AG09319 (cell line): ENCODE data around the gene ARTN.

Experiments used
- DNase-seq: peaks from one replicate; pipeline ENCODE4 v3.0.0-alpha.2; 2010; ENCODE audit warnings: low read depth; ENCODE audit errors: extremely low read depth
- CTCF ChIP-seq: IDR thresholded peaks from 2 replicates; pipeline ENCODE4 v1.5.1; 2011; ENCODE audit warnings: low read depth, mild to moderate bottlenecking, inconsistent platforms, low read length, moderate library complexity

ARTN gene

GRCh38 chr1:43933386-43934100 lies at the start of gene ARTN:
ARTN (plus strand) TSS chr1:43933801; CDS start chr1:43935657, 1,856 bp downstream.
- no peak for DNase-seq
- TF ChIP-seq CTCF: no peak

- no peak for DNase-seq
- no peak for TF ChIP-seq CTCF
Observed at GRCh38 chr1:43885279-43885801, 48.3 kb upstream of the ARTN start.

- DNase-seq: no peak
- no peak for TF ChIP-seq CTCF
Observed at GRCh38 chr1:43887748-43888147, 45.9 kb upstream of the ARTN start.

GRCh38 chr1:43890815-43891214 lies 42.8 kb upstream of the ARTN start:
- TF ChIP-seq CTCF: no peak
- no peak for DNase-seq

GRCh38 chr1:43893006-43893405 lies 40.6 kb upstream of the ARTN start:
- TF ChIP-seq CTCF: no peak
- no peak for DNase-seq

GRCh38 chr1:43898981-43899380 lies 34.6 kb upstream of the ARTN start:
- no peak for TF ChIP-seq CTCF
- DNase-seq: no peak

GRCh38 chr1:43900386-43900785 lies 33.2 kb upstream of the ARTN start:
- no peak for DNase-seq
- no peak for TF ChIP-seq CTCF
